T-cell (primary cell): ENCODE results near the gene DNAH14. TPM values are rescaled to one million over a fixed set of nuclear protein-coding genes. Genes with fewer than 3 reads are reported as not detected.
"Not testable (repeated sequence)": the region's sequence is repeated elsewhere in the genome, so short reads cannot be mapped to it uniquely, and the experiment has no call there.

ENCODE experiments used
- ATAC-seq, 4 experiments: fragments of 200-7000 bp in 3 of 4; fragments of 150-1000 bp in 1 of 4; cut with Tn5 transposase; replicated peaks in 1 of 4; 1 replicate in 3 of 4; 2 replicates in 1 of 4; pipeline ENCODE4 v1.10.0; 2021; ENCODE audit warnings: moderate library complexity in 3 of 4, mild to moderate bottlenecking in 2 of 4, moderate number of reproducible peaks in 1 of 4
- CTCF ChIA-PET, 2 donors: fragments of 300-600 bp; sonication (Branson Sonifier 250); formaldehyde crosslinking; loops; one replicate each; lab custom pipeline; 2022; ENCODE audit warnings: antibody characterized with exemption in 2 of 2; lab: Charles Lee
- POLR2A ChIA-PET, 2 donors: fragments of 300-600 bp; sonication (Branson Sonifier 250); formaldehyde crosslinking; loops; one replicate each; lab custom pipeline; 2022; ENCODE audit warnings: antibody characterized with exemption in 2 of 2; lab: Charles Lee
- DNase-seq, 35 experiments: peaks; one replicate each; pipeline versions ENCODE4 v3.0.0 to v3.0.0-alpha.2; 2013 to 2023
- H3K27ac ChIP-seq: one replicate; pipeline ENCODE4 v1.5.1; 2013; ENCODE audit warnings: low read length
- H3K27me3 ChIP-seq, 2 experiments: replicated peaks in 1 of 2; 1 replicate in 1 of 2; 2 replicates in 1 of 2; pipeline versions ENCODE4 v1.6.1 to v1.7.0; 2013; ENCODE audit warnings: low read length in 1 of 2, mixed read lengths in 1 of 2; ENCODE audit not compliant: control insufficient read depth in 2 of 2, insufficient read depth in 2 of 2; ENCODE audit errors: extremely low read depth in 1 of 2
- H3K36me3 ChIP-seq, 2 donors: 1 replicate in 1 of 2; 2 replicates in 1 of 2; pipeline versions ENCODE4 v1.6.1 to v1.7.0; 2013; ENCODE audit warnings: low read length in 1 of 2; ENCODE audit not compliant: control insufficient read depth in 2 of 2, insufficient read depth in 1 of 2; ENCODE audit errors: extremely low read depth in 1 of 2
- H3K4me1 ChIP-seq, 2 experiments: 1 replicate in 1 of 2; 2 replicates in 1 of 2; pipeline versions ENCODE4 v1.6.1 to v1.7.0; 2013; ENCODE audit warnings: low read length in 2 of 2, mixed read lengths in 1 of 2; ENCODE audit not compliant: insufficient read depth in 2 of 2, control insufficient read depth in 1 of 2; ENCODE audit errors: extremely low read depth in 1 of 2
- H3K4me3 ChIP-seq, 2 donors: 1 replicate in 1 of 2; 2 replicates in 1 of 2; pipeline versions ENCODE4 v1.5.1 to v1.7.0; 2013; ENCODE audit warnings: mild to moderate bottlenecking in 2 of 2, low read length in 1 of 2, moderate library complexity in 1 of 2; ENCODE audit not compliant: control insufficient read depth in 1 of 2; ENCODE audit errors: extremely low read depth in 1 of 2
- H3K9me3 ChIP-seq: 2 replicates; pipeline ENCODE4 v1.7.0; 2013
- H3K27ac Mint-ChIP-seq, 2 donors: one replicate each; pipeline ENCODE4 v1.8.0; 2020 to 2021; ENCODE audit warnings: mild to moderate bottlenecking in 2 of 2, mixed read lengths in 2 of 2
- H3K27me3 Mint-ChIP-seq, 2 donors: one replicate each; pipeline ENCODE4 v1.8.0; 2021 to 2022; ENCODE audit warnings: mixed read lengths in 2 of 2
- H3K36me3 Mint-ChIP-seq: one replicate; pipeline ENCODE4 v1.8.0; 2021; ENCODE audit warnings: mixed read lengths
- H3K4me1 Mint-ChIP-seq, 3 donors: one replicate each; pipeline ENCODE4 v1.8.0; 2020 to 2022; ENCODE audit warnings: mixed read lengths in 3 of 3, mild to moderate bottlenecking in 1 of 3
- H3K4me3 Mint-ChIP-seq, 3 donors: one replicate each; pipeline ENCODE4 v1.8.0; 2020 to 2022; ENCODE audit warnings: mild to moderate bottlenecking in 3 of 3, mixed read lengths in 3 of 3, moderate library complexity in 3 of 3
- H3K9me3 Mint-ChIP-seq, 3 donors: one replicate each; pipeline ENCODE4 v1.8.0; 2020 to 2022; ENCODE audit warnings: mixed read lengths in 3 of 3
- WGBS: methylation state at CpG from one replicate; pipeline ENCODE4 v1.1.5; 2013; ENCODE audit warnings: missing lambda C conversion rate; ENCODE audit not compliant: insufficient coverage; 5-methylcytosine and 5-hydroxymethylcytosine counted together
- total RNA-seq, 35 experiments: library from RNA in 6 of 35; stranded (reverse) in 6 of 35; fragments of 120-200 nt in 1 of 35; gene quantifications; one replicate each; pipeline versions ENCODE4 v1.2.1 to v1.2.4 and lab custom pipeline; 2013 to 2026

Gene DNAH14
- total RNA-seq, 5 donors from 2014 or later (not counting 1 experiment from before 2014, with no cell fraction given) = 0.06 to 1.4 (median 0.39) TPM; not detected in 1

DNA sequence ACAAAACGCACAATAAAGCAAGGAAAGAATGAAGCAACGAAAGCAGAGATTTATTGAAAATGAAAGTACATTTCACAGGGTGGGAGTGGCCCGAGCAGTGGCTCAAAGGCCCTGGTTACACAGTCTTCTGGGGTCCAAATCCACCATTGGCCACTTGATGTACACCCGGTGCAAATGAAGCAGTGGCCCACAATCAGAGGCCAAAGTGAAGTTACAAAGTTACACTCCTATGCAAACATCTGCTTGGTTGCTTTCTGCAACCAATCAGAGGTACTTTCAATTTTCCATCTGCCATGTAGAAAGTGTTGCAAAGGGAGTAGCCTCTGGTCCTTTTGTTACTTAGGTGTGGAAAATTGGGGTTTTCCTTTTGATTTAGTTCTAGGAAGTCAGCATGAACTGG, 10.0 kb upstream of the DNAH14 start:
- Mint-ChIP-seq H3K4me1 (no peaks in the 10 kb centered on the region), H3K27me3 (peaks cover 3 to 6% of the 10 kb centered on the region in 2 donors), H3K4me3 (no peak overlapping the region), H3K36me3 (no peaks in the 10 kb centered on the region), H3K9me3 (peaks cover under 1 to 9% (median 2%) of the 10 kb centered on the region in 3 donors), H3K27ac (no peak overlapping the region)
- no peak overlapping the region for H3K4me3 ChIP-seq
- H3K9me3 ChIP-seq = peaks cover under 1% of the 10 kb centered on the region
- no peak for ATAC-seq
- ChIA-PET POLR2A (no interaction called here), CTCF (no interaction called here)
- no peak for DNase-seq
- H3K36me3 ChIP-seq = no peaks in the 10 kb centered on the region
- H3K4me1 ChIP-seq = no peaks in the 10 kb centered on the region
- H3K27ac ChIP-seq = no peak overlapping the region
- WGBS = 80% methylated on average over 3 of the region's 4 CpGs
- peaks cover 0 to 3% of the 10 kb centered on the region in 2 experiments for H3K27me3 ChIP-seq

- CTCF ChIA-PET = interaction anchor here in 1 of 2 donors (0.9 kb wide), 1 partner anchor 407 kb away, joined by 5 read pairs; no protein-coding TSS in a partner anchor
- peaks cover 0 to 4% (median 2%) of the 10 kb centered on the region in 3 donors for H3K9me3 Mint-ChIP-seq
Observed at GRCh38 chr1:224920930-224921329, 8.5 kb upstream of the DNAH14 start.

GRCh38 chr1:224921354-224921753, 8.1 kb upstream of the DNAH14 start:
- Histone ChIP-seq H3K36me3 (no peaks in the 10 kb centered on the region), H3K4me3 (no peak overlapping the region), H3K9me3 (no peaks in the 10 kb centered on the region), H3K27ac (no peak overlapping the region), H3K4me1 (no peaks in the 10 kb centered on the region), H3K27me3 (peaks cover 0 to 5% of the 10 kb centered on the region in 2 experiments)
- H3K4me3 Mint-ChIP-seq = no peak overlapping the region
- WGBS = no CpG with 5 or more reads among the region's 3 CpGs
- H3K27me3 Mint-ChIP-seq = peaks cover 3 to 6% of the 10 kb centered on the region in 2 donors
- no peak for ATAC-seq
- no peaks in the 10 kb centered on the region for H3K4me1 Mint-ChIP-seq
- no peaks in the 10 kb centered on the region for H3K36me3 Mint-ChIP-seq
- H3K9me3 Mint-ChIP-seq = peaks cover 0 to 2% (median 0%) of the 10 kb centered on the region in 3 donors
- DNase-seq = no peak
- H3K27ac Mint-ChIP-seq = no peak overlapping the region
- ChIA-PET CTCF (interaction anchor here (2.3 to 2.8 kb wide), 2 partner anchors 407 to 408 kb away, joined by 40 to 53 read pairs; no protein-coding TSS in a partner anchor), POLR2A (no interaction called here)

More at GRCh38 chr1:224920930-224921329, 8.5 kb upstream of the DNAH14 start:
- H3K4me1 Mint-ChIP-seq = no peaks in the 10 kb centered on the region
- POLR2A ChIA-PET = no interaction called here
- H3K27me3 Mint-ChIP-seq = peaks cover 3 to 6% of the 10 kb centered on the region in 2 donors
- H3K4me3 ChIP-seq = no peak overlapping the region
- no peak overlapping the region for H3K4me3 Mint-ChIP-seq
- H3K36me3 ChIP-seq = no peaks in the 10 kb centered on the region
- DNase-seq (no peak), ATAC-seq (no peak)
- no peak overlapping the region for H3K27ac ChIP-seq
- no peak overlapping the region for H3K27ac Mint-ChIP-seq
- H3K4me1 ChIP-seq = no peaks in the 10 kb centered on the region
- H3K36me3 Mint-ChIP-seq = no peaks in the 10 kb centered on the region
- H3K9me3 ChIP-seq = no peaks in the 10 kb centered on the region
- peaks cover 0 to 5% of the 10 kb centered on the region in 2 experiments for H3K27me3 ChIP-seq

- POLR2A ChIA-PET = no interaction called here
- DNase-seq = peak in 1 of 35 experiments; percentile 31
- no peaks in the 10 kb centered on the region for H3K9me3 Mint-ChIP-seq
Observed at GRCh38 chr1:224922404-224923164, 6.9 kb upstream of the DNAH14 start.

DNA sequence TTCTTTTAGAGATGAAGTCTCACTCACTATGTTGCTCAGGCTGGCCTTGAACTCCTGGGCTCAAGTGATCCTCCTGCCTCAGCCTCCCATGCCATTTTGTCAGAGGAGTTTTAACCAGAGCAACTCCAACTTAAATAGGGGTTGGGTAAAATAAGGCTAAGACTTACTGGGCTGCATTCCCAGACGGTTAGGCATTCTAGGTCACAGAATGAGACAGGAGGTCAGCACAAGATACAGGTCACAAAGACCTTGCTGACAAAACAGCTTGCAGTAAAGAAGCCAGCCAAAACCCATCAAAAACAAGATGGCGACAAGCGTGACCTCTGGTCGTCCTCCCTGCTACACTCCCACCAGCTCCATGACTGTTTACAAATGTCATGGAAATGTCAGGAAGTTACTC, 5.7 kb upstream of the DNAH14 start:
- POLR2A ChIA-PET = no interaction called here
- no peaks in the 10 kb centered on the region for H3K9me3 Mint-ChIP-seq
- no peak overlapping the region for H3K4me3 Mint-ChIP-seq
- no peaks in the 10 kb centered on the region for H3K4me1 Mint-ChIP-seq
- H3K27me3 Mint-ChIP-seq = peaks cover 8 to 12% of the 10 kb centered on the region in 2 donors
- WGBS = no CpG with 5 or more reads among the region's 4 CpGs
- CTCF ChIA-PET = interaction anchor here (1.0 to 2.8 kb wide), 2 partner anchors 410 kb away, joined by 3 to 53 read pairs; no protein-coding TSS in a partner anchor
- H3K27ac Mint-ChIP-seq = no peak overlapping the region
- Histone ChIP-seq H3K27me3 (peaks cover 0 to 5% of the 10 kb centered on the region in 2 experiments), H3K4me3 (no peak overlapping the region), H3K27ac (no peak overlapping the region), H3K9me3 (no peaks in the 10 kb centered on the region), H3K36me3 (no peaks in the 10 kb centered on the region), H3K4me1 (no peaks in the 10 kb centered on the region)
- H3K36me3 Mint-ChIP-seq = no peaks in the 10 kb centered on the region
- DNase-seq (no peak), ATAC-seq (no peak)

More at GRCh38 chr1:224922404-224923164, 6.9 kb upstream of the DNAH14 start:
- H3K4me1 Mint-ChIP-seq = no peaks in the 10 kb centered on the region
- Histone ChIP-seq H3K9me3 (no peaks in the 10 kb centered on the region), H3K4me1 (no peaks in the 10 kb centered on the region), H3K27me3 (peaks cover 0 to 5% of the 10 kb centered on the region in 2 experiments), H3K27ac (no peak overlapping the region), H3K4me3 (no peak overlapping the region), H3K36me3 (no peaks in the 10 kb centered on the region)
- CTCF ChIA-PET = interaction anchor here (0.6 to 2.8 kb wide), 9 partner anchors 8 to 466 kb away, joined by 3 to 53 read pairs (median 3); no protein-coding TSS in a partner anchor
- H3K4me3 Mint-ChIP-seq = no peak overlapping the region
- whole genome bisulfite sequencing = 10% methylated on average over 2 of the region's 5 CpGs
- ATAC-seq = peak in 1 of 4 experiments; percentile 33
- H3K27me3 Mint-ChIP-seq = peaks cover 8 to 11% of the 10 kb centered on the region in 2 donors
- no peaks in the 10 kb centered on the region for H3K36me3 Mint-ChIP-seq
- H3K27ac Mint-ChIP-seq = no peak overlapping the region

GRCh38 chr1:224927631-224928030, 1.8 kb upstream of the DNAH14 start:
- peak overlapping the region in 1 of 2 donors; percentile 5 for H3K27ac Mint-ChIP-seq

More at GRCh38 chr1:224927631-224928030, 1.8 kb upstream of the DNAH14 start:
- H3K4me1 ChIP-seq, H3K4me3 Mint-ChIP-seq, H3K9me3 Mint-ChIP-seq, CTCF ChIA-PET, H3K36me3 ChIP-seq, H3K9me3 ChIP-seq, POLR2A ChIA-PET, H3K36me3 Mint-ChIP-seq, ATAC-seq, H3K4me3 ChIP-seq, DNase-seq, H3K27ac ChIP-seq, H3K4me1 Mint-ChIP-seq: not testable (repeated sequence)
- WGBS = no CpG with 5 or more reads among the region's 3 CpGs
- peaks cover 0 to 15% of the 10 kb centered on the region in 2 experiments for H3K27me3 ChIP-seq
- peaks cover 20 to 32% of the 10 kb centered on the region in 2 donors for H3K27me3 Mint-ChIP-seq
